GM12878 (cell line): ENCODE data around the gene CDH1.

Experiments
- CTCF ChIP-seq, 3 experiments: IDR thresholded peaks in 2 of 3; conservative IDR thresholded peaks in 1 of 3; 2 replicates each; pipeline ENCODE4 v1.5.1; 2011; ENCODE audit warnings: low read depth in 3 of 3, low read length in 3 of 3, mild to moderate bottlenecking in 3 of 3, control low read depth in 2 of 3, moderate library complexity in 2 of 3, inconsistent platforms in 1 of 3, mixed read lengths in 1 of 3; ENCODE audit not compliant: control insufficient read depth in 2 of 3, insufficient read depth in 1 of 3; ENCODE audit errors: extremely low read depth in 1 of 3
- KDM1A ChIP-seq: fragments of 200-600 bp; sonication (generic); IDR thresholded peaks from 2 replicates; pipeline ENCODE4 v1.6.1; 2016; ENCODE audit warnings: borderline replicate concordance
- MYC ChIP-seq: IDR thresholded peaks from 2 replicates; pipeline ENCODE4 v1.6.1; 2011; ENCODE audit warnings: mild to moderate bottlenecking, low read length, moderate library complexity, inconsistent platforms; ENCODE audit not compliant: insufficient read depth, insufficient replicate concordance, insufficient read length, severe bottlenecking
- POLR2AphosphoS5 ChIP-seq: IDR thresholded peaks from 2 replicates; pipeline ENCODE4 v1.6.1; 2011; ENCODE audit warnings: mild to moderate bottlenecking, low read length, inconsistent platforms
- SP1 ChIP-seq: IDR thresholded peaks from one replicate; pipeline ENCODE4 v1.6.1; 2011; ENCODE audit warnings: low read depth, low read length
- SREBF2 ChIP-seq: IDR thresholded peaks from 2 replicates; pipeline ENCODE4 v1.6.1; 2012; ENCODE audit warnings: mild to moderate bottlenecking, low read length
- TARDBP ChIP-seq: IDR thresholded peaks from 2 replicates; pipeline ENCODE4 v1.6.1; 2016; ENCODE audit warnings: borderline replicate concordance
- TCF7 ChIP-seq: IDR thresholded peaks from 2 replicates; pipeline ENCODE4 v1.6.1; 2014; ENCODE audit warnings: antibody characterized with exemption, borderline replicate concordance
- ZBTB11 ChIP-seq: fragments of 450-650 bp; formaldehyde crosslinking; IDR thresholded peaks from 2 replicates; pipeline ENCODE4 v1.5.0; 2022; ENCODE audit warnings: mild to moderate bottlenecking, missing genetic modification characterization

GRCh38 chr16:68835970-68836369 is 98.9 kb downstream of the CDH1 start:
- TF ChIP-seq TCF7 = no peak
- no peak for TF ChIP-seq POLR2AphosphoS5
- TF ChIP-seq SREBF2 = no peak
- no peak for TF ChIP-seq CTCF (IDR thresholded peaks at IDR 0.05 in 2 of 3, conservative IDR thresholded peaks at IDR 0.05 in 1 of 3; ENCODE audit: control insufficient read depth in 2 of 3, extremely low read depth in 1 of 3, insufficient read depth in 1 of 3, low read depth in 3 of 3, low read length in 3 of 3)
- TF ChIP-seq ZBTB11 = no peak
- no peak for TF ChIP-seq KDM1A
- TF ChIP-seq MYC = no peak
- TF ChIP-seq TARDBP = no peak
- TF ChIP-seq SP1 = no peak
